SU-DHL-6 (cell line): ENCODE measurements around the gene ATP9A.

Experiments
- CTCF ChIP-seq: fragments of 200-600 bp; sonication (generic); IDR thresholded peaks from one replicate; pipeline ENCODE4 v1.5.1; 2017; ENCODE audit warnings: antibody characterized with exemption, mild to moderate bottlenecking, low read length, moderate library complexity; ENCODE audit not compliant: insufficient read depth, poor library complexity, severe bottlenecking
- EZH2phosphoT487 ChIP-seq: fragments of 200-600 bp; sonication (generic), shearing (Covaris generic); conservative IDR thresholded peaks from 2 replicates; pipeline ENCODE4 v1.6.1; 2018; ENCODE audit warnings: mild to moderate bottlenecking, antibody characterized with exemption, low read length, moderate library complexity, mixed read lengths

DNA sequence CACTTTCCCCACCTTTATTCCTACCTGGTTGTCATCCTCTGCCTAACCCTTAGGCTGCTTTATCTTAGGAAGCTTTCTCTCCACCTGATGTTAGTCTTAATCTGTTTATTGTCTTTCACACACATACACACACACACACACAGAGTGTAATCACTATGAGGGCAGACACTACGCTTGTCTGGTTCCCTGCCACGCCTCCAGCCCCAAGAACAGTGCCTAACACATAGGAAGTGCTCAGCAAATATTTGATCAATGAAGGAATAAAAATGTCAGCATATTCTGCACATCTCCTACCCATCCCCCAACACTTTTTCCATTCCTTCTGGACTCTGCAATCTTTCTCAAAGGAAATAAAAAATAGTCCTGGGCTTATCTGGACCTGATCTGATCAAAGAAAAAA is 174.6 kb downstream of the ATP9A start:
- no peak for TF ChIP-seq CTCF
- TF ChIP-seq EZH2phosphoT487: no peak
